Astrocyte of the spinal cord (primary cell): ENCODE results near the gene CCDC185.

Experiments used
- DNase-seq: peaks from one replicate; pipeline ENCODE4 v3.0.0; 2011; ENCODE audit warnings: low read depth, low spot score
- H3K4me3 ChIP-seq: 2 replicates; pipeline ENCODE4 v1.5.1; 2011; ENCODE audit warnings: low read depth, mild to moderate bottlenecking, low read length, moderate library complexity
- in situ Hi-C: cut with HindIII; loops from 2 replicates; pipeline ENCODE4 v1.10.0; 2017; ENCODE audit warnings: low sequenced_read_pairs
- TF ChIP-seq, protein P1 (sequence below): IDR thresholded peaks from 2 replicates; pipeline ENCODE4 v1.5.1; 2012; ENCODE audit warnings: low read depth, mild to moderate bottlenecking, low read length, inconsistent platforms

Gene CCDC185

DNA sequence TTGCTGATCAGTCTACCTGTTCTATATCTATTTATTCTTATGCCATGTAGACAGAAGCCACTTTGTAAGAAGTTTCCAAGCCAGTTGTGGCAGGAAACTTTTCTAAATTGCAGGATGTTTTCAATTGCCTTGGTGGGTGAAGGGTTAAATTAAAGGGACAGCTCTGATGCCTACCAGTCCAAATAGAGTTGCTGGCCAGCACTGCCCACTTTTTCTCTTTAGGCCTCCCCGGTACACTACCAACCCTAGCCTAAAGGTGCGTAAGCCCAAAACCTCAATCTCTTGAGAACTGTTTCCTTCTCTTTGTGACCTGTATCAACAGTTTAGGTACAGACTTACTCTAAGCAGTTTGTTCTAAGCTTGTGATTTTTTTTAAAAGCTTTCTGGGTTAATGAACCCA is 44.8 kb upstream of the CCDC185 start:
- in situ Hi-C loops = no loop called here
- TF ChIP-seq, protein P1, sequence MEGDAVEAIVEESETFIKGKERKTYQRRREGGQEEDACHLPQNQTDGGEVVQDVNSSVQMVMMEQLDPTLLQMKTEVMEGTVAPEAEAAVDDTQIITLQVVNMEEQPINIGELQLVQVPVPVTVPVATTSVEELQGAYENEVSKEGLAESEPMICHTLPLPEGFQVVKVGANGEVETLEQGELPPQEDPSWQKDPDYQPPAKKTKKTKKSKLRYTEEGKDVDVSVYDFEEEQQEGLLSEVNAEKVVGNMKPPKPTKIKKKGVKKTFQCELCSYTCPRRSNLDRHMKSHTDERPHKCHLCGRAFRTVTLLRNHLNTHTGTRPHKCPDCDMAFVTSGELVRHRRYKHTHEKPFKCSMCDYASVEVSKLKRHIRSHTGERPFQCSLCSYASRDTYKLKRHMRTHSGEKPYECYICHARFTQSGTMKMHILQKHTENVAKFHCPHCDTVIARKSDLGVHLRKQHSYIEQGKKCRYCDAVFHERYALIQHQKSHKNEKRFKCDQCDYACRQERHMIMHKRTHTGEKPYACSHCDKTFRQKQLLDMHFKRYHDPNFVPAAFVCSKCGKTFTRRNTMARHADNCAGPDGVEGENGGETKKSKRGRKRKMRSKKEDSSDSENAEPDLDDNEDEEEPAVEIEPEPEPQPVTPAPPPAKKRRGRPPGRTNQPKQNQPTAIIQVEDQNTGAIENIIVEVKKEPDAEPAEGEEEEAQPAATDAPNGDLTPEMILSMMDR = no peak
- DNase-seq = no peak
- H3K4me3 ChIP-seq = no peak overlapping the region

DNA sequence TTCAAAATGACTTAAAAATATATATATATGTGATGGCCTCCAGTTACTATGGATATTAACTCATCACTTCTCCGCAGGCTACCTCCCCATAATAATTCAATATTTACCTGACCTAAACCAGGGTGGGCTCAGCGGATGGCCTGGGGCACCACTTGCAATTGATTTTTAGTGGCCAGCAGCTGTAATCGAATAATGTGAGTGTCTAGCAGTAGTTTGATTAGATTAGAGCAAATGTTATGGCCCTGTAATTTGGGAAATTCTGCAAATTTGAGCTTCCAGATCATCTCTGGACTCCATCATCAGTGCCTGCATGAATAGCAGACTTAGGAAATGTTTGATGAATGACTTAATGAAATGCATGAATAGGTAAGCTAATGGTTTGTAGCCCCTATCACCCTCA is 44.0 kb upstream of the CCDC185 start:
- TF ChIP-seq, protein P1 = no peak
- H3K4me3 ChIP-seq = no peak overlapping the region
- DNase-seq = no peak
- in situ Hi-C loops = no loop called here

GRCh38 chr1:223350361-223350908 is 42.8 kb upstream of the CCDC185 start:
- in situ Hi-C loops = no loop called here
- DNase-seq = no peak
- no peak overlapping the region for H3K4me3 ChIP-seq
- TF ChIP-seq, protein P1 = no peak

- TF ChIP-seq, protein P1 = no peak
- H3K4me3 ChIP-seq = no peak overlapping the region
- DNase-seq = no peak
- in situ Hi-C loops = no loop called here
Observed at GRCh38 chr1:223352944-223353343, 40.3 kb upstream of the CCDC185 start.

- TF ChIP-seq, protein P1 = no peak
- in situ Hi-C loops = no loop called here
- no peak overlapping the region for H3K4me3 ChIP-seq
- no peak for DNase-seq
Observed at GRCh38 chr1:223353939-223354338, 39.3 kb upstream of the CCDC185 start.

DNA sequence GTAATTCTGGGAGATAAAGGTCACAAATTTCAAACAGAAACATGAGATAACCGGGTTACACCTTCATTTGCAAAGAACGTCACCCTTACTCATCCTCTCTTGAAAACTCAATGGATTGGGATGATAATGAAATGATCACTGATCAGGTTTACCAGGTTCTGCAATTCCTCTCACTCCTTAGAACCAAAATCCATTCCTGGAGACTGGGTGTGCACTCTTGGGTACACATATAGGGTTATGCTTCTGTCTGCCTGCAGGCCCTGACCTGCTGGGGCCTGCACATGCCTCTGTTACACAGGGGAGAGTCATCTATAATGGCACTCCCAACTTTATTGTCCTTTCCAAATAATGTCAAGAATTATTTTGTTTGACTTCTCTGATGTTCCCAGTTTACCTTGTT is 37.5 kb upstream of the CCDC185 start:
- in situ Hi-C loops = no loop called here
- no peak overlapping the region for H3K4me3 ChIP-seq
- TF ChIP-seq, protein P1 = no peak

DNA sequence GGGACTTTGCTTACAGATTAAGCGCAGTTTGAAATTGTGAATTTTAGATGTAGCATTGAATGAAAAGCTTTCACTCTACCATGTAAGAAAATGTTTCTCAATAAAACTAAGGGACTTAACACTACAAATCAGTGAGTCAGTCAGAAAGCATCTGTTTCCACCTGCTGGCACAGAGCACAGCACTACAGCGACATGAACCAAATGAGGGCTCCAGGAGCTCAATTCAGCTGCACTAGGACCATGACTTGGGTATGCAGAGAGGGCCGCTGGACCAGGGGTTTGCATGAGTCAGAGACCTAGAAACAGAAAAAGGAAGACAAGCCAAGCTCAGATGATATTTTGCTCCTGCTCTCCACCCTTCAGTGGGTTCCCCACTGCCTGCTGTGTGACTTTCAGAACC is 34.4 kb upstream of the CCDC185 start:
- no peak for DNase-seq
- TF ChIP-seq, protein P1 = no peak
- in situ Hi-C loops = no loop called here
- H3K4me3 ChIP-seq = no peak overlapping the region

More for the DNA sequence above, 37.5 kb upstream of the CCDC185 start:
- no peak for DNase-seq
